Measurements from ENCODE around the gene PAWR. TPM values are rescaled to one million over a fixed set of nuclear protein-coding genes. Genes with fewer than 3 reads are reported as not detected.

The PAWR gene
- total RNA-seq, 1 donor: 15.0 TPM

DNA sequence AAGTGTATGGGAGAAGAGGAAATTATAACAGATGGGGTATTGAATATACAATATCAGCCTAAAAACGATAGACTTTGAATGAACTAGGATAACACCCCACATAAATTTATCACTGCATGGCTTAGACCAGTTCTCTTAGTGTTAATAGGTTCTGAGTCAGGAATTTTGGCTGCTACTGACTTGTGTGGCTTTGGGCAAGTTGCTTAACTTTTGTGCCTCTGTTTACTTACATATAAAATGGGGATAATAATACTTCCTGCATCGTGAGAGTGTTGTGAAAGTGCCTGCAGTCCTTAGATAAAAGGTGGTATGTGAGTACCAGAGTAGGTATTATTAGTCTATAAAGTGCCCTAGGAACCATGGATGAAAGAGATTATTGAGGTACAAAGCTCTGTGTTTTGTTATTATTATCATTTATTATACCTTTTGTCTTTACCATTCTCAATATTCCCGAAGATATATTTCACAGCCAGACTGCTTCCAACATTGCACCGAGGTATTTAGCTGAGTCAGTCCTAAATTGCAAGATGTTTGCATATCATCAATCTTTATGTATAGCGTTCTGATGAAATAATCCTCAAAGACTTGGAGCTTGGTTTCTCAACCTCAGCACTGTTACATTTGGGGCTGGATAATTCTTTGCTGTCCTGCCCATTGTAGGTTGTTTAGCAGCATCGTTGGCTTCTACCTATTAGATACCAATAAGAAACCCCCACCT lies 2.3 kb upstream of the PAWR start:
- H3K4me3 ChIP-seq (ENCODE audit: low read depth, low read length): no peak overlapping the region
- no peak for TF ChIP-seq CTCF (IDR thresholded peaks at IDR 0.05; ENCODE audit: insufficient read depth, low read length)
- peak; percentile 57 for DNase-seq (ENCODE audit: low read depth)

DNA sequence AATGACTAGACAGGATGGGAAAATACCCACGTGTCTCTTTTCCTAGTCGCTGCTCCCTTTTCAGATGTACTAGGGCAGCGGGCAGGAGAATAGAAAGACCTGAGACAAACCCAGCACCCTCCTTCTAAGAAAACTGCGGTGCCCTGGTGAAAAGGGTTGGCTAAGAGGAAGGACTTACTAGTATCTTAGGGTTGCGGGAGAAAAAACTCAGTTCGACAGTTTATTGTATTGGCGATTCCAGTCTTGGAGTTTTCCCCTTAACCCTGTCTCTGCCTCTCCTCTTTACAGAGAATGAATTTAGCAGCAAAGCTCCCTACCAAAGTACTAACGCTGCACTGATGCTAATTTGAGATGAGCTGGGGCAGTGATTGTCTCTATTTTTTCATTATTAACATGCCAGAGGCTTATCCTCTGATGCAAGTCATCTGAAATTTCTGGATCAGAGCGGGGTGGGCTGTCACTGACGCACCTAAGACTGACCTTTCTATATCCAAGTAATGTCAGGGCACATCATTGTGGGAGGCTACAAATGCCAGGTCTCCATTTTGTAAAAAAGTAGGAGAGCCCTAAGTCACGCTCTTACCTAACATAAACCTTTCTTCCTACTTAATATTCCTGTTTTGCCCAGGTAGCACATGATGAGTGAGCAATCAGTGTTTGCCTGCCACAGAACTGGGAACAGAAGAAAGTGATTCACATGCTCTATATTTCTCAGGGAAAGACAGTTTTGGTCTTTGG lies 916 bp upstream of the PAWR start:
- H3K4me3 ChIP-seq (ENCODE audit: low read depth, low read length): peak overlapping the region; percentile 93
- DNase-seq (ENCODE audit: low read depth): peak; percentile 66
- no peak for TF ChIP-seq CTCF (IDR thresholded peaks at IDR 0.05; ENCODE audit: insufficient read depth, low read length)

- H3K4me3 ChIP-seq (ENCODE audit: low read depth, low read length): peak overlapping the region; percentile 93
- no peak for TF ChIP-seq CTCF (IDR thresholded peaks at IDR 0.05; ENCODE audit: insufficient read depth, low read length)
- peak; percentile 13 for DNase-seq (ENCODE audit: low read depth)
Observed at GRCh38 chr12:79690142-79690637, 574 bp downstream of the PAWR start.

- H3K4me3 ChIP-seq (ENCODE audit: low read depth, low read length): peak overlapping the region; percentile 93
- peak; percentile 8 for TF ChIP-seq CTCF (IDR thresholded peaks at IDR 0.05; ENCODE audit: insufficient read depth, low read length)
- DNase-seq (ENCODE audit: low read depth): peak; percentile 50
Observed at GRCh38 chr12:79689477-79690141, 1.2 kb downstream of the PAWR start.

- no peak for TF ChIP-seq CTCF (IDR thresholded peaks at IDR 0.05; ENCODE audit: insufficient read depth, low read length)
- DNase-seq (ENCODE audit: low read depth): peak; percentile 13
- peak overlapping the region; percentile 93 for H3K4me3 ChIP-seq (ENCODE audit: low read depth, low read length)
Observed at GRCh38 chr12:79689061-79689476, 1.7 kb downstream of the PAWR start.

DNA sequence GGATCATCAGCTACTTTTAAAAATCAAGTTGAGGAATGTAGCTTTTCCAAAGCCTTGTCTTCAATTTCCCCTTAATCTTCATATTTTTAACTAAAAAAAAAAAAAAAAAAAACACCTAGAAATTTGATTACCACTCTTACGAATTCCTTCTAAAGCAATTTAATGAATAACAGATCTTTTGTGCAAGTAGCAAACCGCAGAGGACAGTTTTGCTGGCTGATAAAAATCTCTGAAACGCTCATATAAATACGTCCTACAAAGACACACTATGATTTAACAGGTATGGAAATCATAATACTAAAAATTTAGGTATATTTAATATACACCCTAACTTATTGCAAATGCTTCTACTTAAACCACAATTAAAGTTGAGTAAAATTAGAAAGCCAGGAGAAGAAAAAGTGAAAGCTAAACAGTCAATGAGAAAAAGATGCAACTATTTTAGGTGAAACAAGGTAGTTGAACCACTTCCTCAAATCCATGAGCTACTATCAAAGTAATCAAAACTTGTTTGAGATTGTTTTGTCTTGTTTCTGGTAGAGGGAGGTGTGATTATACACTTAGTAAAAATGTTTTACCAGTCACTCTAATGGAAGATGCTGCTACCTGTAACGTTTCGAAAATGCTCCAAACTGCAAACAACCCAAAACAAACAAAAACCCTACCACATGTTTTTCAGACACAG lies 2.2 kb downstream of the PAWR start:
- peak; percentile 10 for DNase-seq (ENCODE audit: low read depth)
- H3K4me3 ChIP-seq (ENCODE audit: low read depth, low read length): peak overlapping the region; percentile 93
- no peak for TF ChIP-seq CTCF (IDR thresholded peaks at IDR 0.05; ENCODE audit: insufficient read depth, low read length)
